HG02642 (cell line): ENCODE measurements around the gene SPINT3.
"Not testable (repeated sequence)": the region's sequence is repeated elsewhere in the genome, so short reads cannot be mapped to it uniquely, and the experiment has no call there.

Source experiments
- ATAC-seq: cut with Tn5 transposase; IDR thresholded peaks from one replicate; pipeline ENCODE4 v1.9.1; 2021; ENCODE audit warnings: mild to moderate bottlenecking; ENCODE audit not compliant: unreplicated experiment, poor library complexity

Gene SPINT3

DNA sequence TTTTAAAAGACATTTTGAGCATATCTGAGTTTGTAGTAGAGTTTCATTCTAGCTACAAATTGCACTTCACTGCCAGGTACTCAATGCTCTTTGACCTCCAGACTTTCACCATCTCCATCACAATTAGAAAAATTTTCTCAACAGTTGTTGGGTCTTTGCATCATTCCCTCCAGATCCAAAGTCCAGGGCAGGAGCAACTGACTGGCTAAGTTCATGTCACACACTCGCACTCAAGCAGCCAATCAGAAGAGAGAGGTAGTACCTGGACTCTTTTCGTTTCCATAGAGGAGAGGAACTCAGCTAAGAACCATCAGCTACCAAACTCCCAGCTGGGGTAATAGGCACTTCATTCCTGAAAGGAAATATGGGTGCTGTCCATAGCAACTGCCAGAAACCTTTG is 9.0 kb downstream of the SPINT3 start:
- ATAC-seq, result no peak

DNA sequence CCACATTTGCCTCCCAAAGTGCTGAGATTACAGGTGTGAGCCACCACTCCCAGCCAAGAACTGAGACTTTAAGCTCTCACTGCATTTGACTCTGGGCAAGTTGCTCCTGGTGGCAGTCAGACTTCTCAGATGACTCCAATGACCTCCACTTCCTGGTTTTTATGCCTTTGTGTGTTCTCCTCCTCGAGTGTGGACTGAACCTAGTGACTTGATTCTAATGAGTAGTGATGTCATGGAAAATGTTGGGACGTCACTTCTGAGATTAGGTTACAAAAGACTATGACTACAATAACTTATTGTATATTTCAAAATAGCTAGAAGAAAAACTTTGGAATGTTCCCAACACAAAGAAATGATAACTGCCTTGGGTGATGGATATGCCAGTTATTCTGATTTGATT is 12.0 kb downstream of the SPINT3 start:
- no peak for ATAC-seq

DNA sequence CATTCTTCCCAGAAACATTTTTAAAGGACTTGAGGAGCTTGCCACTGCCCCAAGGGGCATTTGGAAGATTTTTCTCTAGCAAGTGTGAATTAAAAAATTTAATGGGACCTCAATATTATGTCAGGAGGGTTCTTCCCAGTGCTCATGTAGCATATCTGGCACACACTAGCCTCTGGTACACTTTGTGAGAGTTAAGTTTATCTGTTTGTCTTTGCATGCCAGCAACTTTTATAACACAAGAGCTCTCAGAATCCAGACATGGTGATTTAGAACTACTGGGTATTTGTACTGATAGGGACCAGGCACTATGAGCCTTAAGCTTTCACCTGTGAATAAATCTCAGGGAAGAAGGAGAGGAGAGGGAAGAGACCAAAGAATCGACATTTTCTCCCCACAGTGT is 12.9 kb downstream of the SPINT3 start:
- ATAC-seq, result no peak

DNA sequence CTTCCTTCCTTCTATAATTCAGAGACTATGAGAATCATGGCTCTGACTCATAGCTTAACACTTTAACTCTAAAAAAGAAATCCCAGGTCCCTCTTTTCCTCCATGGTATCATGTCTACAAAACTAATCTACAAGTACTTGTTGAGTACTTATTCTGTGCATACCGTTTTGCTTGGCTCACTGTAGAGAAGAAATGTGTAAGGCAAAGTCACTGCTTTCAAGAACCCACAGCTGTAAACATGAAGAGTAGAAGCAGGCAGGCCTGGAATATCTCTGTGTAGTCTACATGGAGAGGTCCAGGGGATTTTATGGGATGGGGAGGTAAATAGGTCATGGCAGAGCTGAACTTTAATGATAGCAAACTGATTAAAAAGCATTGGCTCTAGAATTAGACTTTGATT is 13.8 kb downstream of the SPINT3 start:
- no peak for ATAC-seq

DNA sequence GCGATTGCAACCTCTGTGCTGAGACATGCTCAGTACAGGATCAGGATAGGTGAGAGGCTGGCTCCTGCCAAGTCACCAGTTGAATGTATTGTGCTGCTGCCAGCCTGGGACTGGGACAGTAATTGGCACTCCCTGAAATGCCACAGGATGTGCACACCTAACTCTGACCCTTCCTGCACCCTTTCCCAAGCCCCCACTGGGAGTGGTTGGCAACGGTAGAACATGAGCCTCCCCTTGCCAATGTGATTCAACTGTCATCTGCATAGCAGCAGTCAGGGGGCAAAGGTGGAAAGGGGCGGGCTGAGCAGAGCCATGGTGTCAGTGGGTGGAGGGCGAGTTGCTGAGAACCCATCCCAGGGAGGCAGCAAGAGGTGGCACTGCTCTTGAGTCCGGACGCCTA is 15.4 kb downstream of the SPINT3 start:
- no peak for ATAC-seq

DNA sequence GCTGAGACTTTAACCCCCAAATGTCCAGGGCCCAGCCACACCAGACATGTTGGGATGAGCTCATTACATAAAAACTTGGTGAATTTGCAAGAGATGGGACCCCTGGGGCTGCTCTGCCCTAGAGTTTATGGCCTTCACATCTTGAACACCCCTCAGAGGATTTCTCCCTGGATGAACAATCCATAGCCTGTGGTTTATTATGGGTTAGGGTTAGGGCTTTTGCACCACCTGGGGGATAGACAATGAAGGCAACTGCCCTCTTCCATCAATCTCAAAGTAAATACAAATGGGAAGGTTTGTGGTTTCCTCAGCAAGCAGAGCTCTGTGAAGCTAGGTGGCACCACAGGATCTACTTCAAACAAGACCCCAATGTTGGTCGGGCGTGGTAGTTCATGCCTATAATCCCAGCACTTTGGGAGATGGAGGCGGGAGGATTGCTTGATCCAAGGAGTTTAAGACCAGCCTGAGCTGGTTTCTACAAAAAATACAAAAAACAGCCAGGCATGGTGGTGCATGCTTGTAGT is 17.4 kb downstream of the SPINT3 start:
- ATAC-seq, result no peak

DNA sequence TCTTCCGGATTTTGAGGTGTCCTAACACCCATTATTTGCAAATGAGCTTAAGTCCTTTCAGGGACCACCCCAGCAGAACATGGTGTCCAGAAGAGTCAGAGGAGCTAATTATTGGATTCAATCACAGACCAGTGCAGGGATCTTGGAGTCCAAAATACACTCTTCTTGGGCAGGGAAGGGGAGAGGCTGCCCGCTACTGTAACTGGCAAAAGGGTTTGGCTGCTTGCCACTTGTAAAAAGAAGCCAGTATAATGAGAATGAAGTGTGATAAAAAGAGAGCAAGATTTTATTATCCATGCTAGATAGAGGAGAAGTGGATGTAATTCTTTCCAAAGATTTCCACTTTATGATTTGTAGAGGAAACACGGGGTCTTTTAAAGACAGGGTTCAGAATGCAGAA is 19.3 kb downstream of the SPINT3 start:
- ATAC-seq, result no peak

DNA sequence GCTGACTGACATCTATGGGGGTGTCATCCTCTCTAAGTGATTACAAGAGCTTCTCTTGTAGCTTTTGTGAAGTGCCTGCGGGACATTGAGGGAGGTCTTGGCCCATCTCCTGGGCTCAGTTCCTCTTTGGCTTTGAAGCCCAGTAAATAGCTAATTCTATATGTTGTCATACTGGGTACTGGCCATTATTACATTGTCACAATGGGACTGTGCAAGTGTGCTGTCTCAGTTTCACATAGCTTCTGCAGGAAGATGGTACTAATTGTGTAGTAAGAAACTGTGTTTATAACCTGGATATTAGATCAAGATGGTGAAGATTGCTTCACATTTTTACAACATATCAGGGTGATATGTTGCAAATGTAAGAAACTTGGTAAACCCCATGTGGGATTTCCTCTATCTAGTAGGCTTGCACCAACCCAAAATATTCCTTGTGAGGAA is 19.9 kb downstream of the SPINT3 start:
- ATAC-seq, result no peak

DNA sequence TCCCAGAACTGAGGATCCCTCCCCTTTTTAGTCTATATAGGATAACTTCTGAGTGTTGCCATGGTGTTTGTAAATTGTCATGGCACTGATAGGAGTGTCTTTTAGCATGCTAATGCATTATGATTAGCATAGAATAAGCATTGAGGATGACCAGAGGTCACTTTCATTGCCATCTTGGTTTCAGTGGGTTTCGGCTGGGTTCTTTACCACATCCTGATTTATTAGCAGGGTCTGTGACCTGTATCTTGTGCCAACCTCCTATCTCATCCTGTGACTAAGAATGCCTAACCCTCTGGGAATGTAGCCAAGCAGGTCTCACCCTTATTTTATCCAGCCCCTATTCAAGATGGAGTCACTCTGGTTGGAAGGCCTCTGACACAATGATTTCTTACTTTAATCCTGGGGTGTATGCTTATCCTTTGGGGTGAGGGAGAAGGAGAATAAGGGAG is 26.3 kb downstream of the SPINT3 start:
- no peak for ATAC-seq

DNA sequence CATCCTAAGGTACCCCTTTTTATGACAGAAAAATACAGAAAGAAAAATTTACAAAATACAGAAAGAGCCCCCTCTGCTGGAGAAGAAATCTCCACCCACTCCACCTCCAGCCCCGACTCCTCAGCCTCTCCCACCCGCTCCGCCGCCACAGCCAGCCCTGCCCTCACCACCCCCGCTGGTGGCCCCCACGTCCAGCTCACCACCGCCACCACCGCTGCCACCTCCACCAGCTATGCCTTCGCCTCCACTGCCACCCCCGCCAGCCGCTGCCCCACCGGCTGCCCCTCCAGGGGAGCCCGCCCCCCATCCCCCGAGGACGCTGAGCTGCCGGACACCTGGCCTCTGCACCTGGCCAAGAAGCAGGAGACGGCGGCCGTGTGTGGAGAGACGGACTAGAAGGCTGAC is 28.2 kb downstream of the SPINT3 start:
- no peak for ATAC-seq

DNA sequence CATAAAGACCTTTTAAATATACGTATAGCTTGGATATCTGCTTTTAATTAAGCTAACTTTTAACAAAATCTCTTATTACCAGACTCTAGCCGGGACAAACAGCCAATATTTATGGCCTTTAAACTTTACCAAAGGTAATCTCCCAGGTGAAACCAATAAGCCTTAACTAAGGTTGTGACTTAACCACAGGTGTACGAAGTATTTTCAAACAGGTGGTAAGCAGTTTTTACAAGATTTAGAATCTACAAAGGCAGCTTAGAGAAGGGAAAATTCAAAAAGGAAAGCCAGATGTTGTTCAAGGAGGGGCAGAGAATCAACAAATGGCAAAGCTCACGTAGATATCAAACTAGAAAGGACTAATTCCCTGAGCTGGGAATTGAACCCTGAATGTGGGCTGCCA is 30.0 kb downstream of the SPINT3 start:
- ATAC-seq, result no peak

DNA sequence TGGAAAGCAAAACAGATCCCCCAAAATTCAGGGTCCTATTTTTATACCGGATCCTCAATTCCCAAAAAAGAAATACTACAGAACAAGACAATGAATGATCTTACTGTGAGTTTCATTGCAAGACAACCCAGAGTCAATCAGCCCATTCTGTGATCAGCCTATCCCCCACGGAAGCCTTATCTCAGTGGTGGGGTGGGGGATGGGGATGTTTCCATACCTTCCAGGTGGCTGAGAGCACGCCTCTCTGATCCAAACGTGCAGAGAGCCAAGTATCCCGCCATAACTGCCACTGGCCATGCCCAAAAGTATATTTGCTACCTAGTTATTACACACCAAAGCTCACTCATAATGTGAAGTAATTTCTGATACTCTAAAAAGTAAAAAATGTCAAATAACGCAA is 30.7 kb downstream of the SPINT3 start:
- ATAC-seq, result no peak

DNA sequence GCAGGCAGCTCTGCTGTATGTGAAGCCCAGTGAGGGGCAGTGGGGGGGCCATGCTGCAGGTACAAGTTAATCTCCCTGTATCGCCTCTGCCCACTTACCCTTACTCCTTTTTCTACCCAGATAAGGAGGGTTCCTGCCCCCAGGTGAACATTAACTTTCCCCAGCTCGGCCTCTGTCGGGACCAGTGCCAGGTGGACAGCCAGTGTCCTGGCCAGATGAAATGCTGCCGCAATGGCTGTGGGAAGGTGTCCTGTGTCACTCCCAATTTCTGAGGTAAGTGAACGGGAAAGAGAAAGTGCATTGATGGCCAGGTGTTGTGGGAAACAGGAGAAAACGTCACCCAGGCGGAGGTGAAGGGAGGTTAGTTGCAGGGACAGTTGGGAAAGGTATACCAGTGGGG is 35.6 kb downstream of the SPINT3 start:
- ATAC-seq, result no peak

DNA sequence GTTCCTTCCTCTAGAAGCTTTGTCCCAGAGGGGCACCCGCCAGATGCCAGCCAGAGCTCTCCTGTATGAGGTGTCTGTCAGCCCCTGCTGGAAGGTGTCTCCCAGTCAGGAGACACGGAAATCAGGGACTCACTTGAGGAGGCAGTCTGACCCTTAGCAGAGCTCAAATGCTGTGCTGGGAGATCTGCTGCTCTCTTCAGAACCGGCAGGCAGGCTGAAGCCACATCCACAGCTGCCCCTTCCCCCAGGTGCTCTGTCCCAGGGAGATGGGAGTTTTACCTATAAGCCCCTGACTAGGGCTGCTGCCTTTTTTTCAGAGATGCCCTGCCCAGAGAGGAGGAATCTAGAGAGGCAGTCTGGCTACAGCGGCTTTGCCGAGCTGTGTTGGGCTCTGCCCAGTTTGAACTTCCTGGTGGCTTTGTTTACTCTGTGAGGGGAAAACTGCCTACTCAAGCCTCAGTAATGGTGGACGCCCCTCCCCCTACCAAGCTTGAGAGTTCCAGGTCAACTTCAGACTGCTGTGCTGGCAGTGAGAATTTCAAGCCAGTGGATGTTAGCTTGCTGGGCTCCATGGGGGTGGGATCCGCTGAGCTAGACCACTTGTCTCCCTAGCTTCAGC is 37.8 kb downstream of the SPINT3 start:
- not testable (repeated sequence) for ATAC-seq

DNA sequence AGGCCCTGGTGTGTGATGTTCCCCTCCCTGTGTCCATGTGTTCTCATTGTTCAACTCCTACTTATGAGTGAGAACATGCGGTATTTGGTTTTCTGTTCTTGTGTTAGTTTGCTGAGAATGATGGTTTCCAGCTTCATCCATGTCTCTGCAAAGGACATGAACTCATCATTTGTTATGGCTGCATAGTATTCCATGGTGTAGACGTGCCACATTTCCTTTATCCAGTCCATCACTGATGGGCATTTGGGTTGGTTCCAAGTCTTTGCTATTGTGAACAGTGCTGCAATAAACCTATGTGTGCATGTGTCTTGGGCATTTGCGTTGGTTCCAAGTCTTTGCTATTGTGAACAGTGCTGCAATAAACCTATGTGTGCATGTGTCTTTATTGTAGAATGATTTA is 43.1 kb downstream of the SPINT3 start:
- not testable (repeated sequence) for ATAC-seq

DNA sequence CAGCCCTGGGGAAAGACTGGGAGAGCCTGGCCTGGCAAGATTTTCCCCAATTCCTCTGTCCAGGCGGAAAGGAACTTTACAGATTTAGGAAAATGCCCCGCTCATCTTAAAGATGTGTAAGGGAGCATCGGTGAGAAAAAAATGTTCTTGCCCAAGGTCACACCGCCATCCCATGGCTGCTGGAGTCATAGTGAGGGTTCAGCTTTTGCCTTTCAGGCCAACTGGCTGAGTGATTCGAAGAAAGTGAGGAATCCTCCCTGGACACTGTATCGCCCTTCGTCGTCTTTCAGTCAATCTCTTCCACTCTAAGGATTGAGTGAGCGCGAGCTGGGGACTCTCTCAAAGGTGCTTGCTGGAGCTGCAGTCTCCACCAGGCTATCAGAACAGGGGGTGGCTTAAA is 44.5 kb downstream of the SPINT3 start:
- ATAC-seq, result no peak

DNA sequence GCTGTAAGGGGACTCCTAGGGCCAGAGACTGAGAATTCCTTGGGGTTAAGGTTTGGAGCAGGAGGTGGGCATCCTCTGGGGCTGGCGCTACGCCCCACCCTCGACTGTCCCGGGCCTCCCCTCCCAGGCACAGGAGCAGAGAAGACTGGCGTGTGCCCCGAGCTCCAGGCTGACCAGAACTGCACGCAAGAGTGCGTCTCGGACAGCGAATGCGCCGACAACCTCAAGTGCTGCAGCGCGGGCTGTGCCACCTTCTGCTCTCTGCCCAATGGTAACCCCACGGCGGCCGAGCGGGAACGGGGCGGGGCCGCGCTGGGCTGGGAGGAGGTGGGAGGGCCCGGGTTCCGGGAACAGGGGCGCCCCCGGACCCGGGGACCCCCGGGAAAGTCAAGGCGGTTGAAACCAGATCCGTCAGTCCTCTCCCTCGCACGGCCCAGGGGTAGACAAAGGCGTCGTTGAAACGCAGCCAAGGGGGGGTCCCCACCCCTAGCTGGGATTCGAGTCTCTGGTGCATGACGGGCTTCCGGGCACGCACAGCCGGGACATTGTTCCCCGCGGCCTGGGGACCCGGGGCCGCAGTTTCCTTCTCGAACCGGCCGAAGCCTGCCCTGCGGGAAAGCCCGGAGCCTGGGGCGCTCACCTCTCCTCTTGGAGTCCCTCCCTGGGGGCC is 45.0 kb downstream of the SPINT3 start:
- peak; percentile 68 for ATAC-seq

DNA sequence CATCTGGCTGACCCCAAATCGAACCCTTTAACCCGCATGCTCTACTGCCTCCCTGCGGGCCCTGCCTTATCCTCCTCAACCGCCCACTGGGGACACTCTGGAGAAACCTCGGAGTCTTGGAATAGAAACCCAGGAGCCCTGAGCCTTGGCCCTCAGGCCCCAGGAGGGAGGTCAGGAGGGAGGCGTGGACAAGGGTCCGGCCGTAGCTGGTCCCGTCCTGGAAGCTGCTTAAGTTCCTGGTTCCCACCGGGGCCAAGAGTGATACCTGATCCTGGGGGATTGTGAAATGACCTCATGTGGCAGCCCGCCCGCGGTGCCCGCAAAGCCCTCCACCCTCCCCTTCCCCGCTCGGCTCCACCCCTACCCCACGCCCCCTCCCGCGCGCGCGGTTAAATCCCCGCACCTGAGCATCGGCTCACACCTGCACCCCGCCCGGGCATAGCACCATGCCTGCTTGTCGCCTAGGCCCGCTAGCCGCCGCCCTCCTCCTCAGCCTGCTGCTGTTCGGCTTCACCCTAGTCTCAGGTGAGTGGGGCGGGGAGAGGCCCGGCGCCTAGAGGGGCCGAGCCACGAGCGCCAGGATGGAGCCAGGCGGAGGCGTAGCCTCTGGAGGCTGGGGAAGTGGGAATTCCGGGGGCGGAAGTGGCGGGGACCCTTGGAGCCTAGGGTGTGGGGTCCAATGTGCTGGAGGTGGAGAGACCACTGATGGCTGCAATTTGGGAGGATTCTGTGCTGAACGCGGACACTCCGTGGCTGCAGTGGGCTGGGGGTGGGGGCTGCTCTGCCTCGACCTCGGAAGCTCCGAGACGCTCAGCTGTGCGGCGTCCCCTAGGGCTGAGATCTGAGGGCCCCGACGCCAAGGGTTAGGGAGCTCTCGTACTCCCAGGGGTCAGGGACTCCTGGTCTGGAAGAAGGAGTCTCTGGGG is 45.8 kb downstream of the SPINT3 start, which contains the start of gene WFDC2:
Gene WFDC2, plus strand, starts transcription at position 418 of the 926 bp plus-strand sequence. Its CDS starts 29 bp downstream, at position 447.
- ATAC-seq, result no peak

DNA sequence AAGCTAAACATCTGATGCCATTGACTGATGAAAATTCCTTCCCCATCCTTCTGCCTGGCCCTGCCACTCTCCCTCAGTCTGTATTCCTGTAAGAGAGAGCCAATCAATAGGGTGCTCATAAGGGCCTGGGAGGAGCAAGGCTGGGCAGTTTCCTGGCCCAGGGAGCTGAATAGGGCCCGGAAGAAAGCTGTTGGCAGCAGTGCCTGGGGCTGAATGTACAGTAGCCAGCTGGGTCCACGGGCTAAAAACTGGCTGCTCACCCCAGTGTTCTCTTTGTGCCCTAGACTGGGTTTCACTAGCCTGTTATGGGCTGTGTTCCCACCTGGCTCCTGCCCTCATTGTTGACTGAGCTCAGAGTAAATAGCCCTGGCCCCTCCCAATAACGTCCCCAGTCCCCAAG is 47.6 kb downstream of the SPINT3 start:
- ATAC-seq, result no peak

DNA sequence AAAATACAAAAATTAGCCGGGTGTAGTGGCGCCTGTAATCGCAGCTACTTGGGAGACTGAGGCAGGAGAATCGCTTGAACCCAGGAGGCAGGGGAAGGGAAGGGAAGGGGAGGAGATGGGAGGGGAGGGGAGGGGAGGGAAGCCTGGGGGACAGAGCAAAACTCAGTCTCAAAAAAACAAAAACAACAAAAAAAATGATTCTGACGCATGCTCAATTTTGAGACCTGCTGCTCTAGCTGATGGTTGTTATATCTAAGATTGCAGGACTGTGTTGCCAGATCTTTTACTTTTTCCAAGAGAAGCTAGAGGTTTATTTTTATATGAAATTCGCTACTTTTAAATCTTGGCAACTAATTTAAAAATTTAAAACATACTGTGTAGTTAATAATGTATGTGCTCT is 48.2 kb downstream of the SPINT3 start:
- ATAC-seq, result no peak
